ENCODE data around the gene CKAP4.

GRCh38 chr12:106251631-106252455 lies 4.0 kb upstream of the CKAP4 start:
- TF ChIP-seq EP300 (IDR thresholded peaks at IDR 0.05) (no peak), CTCF (IDR thresholded peaks at IDR 0.05) (no peak)

All from esophagus muscularis mucosa (tissue), 3 donors.